ENCODE results near the gene HPS4. TPM values are rescaled to one million over a fixed set of nuclear protein-coding genes. Genes with fewer than 3 reads are reported as not detected.
"Not testable (repeated sequence)": the region's sequence is repeated elsewhere in the genome, so short reads cannot be mapped to it uniquely, and the experiment has no call there.

Gene HPS4
- total RNA-seq: 18.0 TPM
- 10 to 100 TPM; 12.2 to 19.3 (median 15.3) TPM for polyA plus RNA-seq (ENCODE audit: insufficient read depth in 1 of 8, insufficient read length in 8 of 8, low replicate concordance in 1 of 8)
- long read RNA-seq, donor 1, partial matches to known transcripts: 0 of 1 reads
- long read RNA-seq, donor 1, other reads (novel, unspliced or antisense): 0 of 1 reads
- long read RNA-seq, donor 2: 0 reads
- long read RNA-seq, donor 3: 0 reads
- long read RNA-seq, donor 4: 0 reads
- long read RNA-seq, donor 5: 0 reads
- long read RNA-seq, donor 6, partial matches to known transcripts: 0 of 2 reads
- long read RNA-seq, donor 6, other reads (novel, unspliced or antisense): 0 of 2 reads
- long read RNA-seq, donor 7, full-length matches to known transcripts: 1 of 1 reads
- long read RNA-seq, donor 7, partial matches to known transcripts: 0 of 1 reads
- long read RNA-seq, donor 7, other reads (novel, unspliced or antisense): 0 of 1 reads
- long read RNA-seq, donor 8: 0 reads
- long read RNA-seq, donor 9: 0 reads
- long read RNA-seq, donor 10, partial matches to known transcripts: 0 of 1 reads
- long read RNA-seq, donor 10, other reads (novel, unspliced or antisense): 0 of 1 reads
- long read RNA-seq, donor 11: 0 reads

DNA sequence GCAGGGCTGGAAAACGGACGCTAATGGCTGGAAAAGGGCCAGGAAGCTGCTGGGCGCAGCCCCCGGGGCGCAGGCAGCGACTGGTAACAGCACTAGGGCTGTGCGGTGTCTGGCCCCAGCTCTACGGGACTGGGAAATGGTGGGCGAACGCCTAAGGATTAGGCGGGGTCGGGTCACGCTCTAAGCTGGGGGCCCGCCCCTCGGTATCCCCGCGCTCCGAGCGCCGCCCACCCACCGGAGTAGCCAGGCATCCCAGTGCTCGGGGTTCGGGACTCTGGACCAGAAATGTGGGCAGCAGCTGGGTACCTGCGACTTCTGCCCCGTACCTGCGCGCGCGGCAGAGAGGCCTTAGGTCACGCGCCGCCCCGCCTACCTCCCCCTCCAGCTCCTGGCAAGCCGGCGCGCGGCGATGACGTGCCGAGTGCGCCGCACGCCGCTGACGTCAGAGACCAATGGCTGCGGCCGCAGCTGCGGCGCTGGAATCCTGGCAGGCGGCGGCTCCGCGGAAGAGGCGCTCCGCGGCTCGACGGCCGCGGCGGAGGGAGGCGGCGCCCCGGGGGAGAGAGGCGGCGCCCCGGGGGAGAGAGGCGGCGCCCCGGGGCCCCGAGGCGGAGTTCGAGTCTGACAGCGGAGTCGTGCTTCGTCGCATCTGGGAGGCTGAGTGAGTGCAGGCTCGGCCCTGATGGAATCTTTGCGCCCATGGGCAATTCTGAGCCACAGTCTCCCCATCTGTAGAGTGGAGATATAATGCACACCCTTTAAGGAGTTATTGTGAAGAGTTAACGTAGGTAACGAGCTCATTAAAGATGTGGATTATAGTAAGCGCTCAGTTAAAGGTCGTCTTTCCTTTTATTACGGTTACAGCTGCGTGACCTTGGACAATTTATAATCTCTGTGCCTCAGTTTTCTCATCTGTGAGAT, at the start of gene HPS4, which contains the start of gene SRRD:
Gene HPS4 (minus strand): TSS at position 345 of the 921 bp plus-strand sequence. CDS start 2,021 bp downstream, outside the sequence.
Gene SRRD (plus strand): TSS at position 439 of the 921 bp plus-strand sequence. CDS start 14 bp downstream, at position 453.
- peak; percentile 96 for DNase-seq
- Histone ChIP-seq H3K27me3 (ENCODE audit: control insufficient read depth, insufficient read depth, low read length) (no peaks in the 10 kb centered on the region), H3K9me3 (replicated peaks; ENCODE audit: control insufficient read depth, low read depth, low read length) (no peaks in the 10 kb centered on the region), H3K4me3 (ENCODE audit: low read length) (peak within 1 kb of the TSS; percentile 90), H3K27ac (ENCODE audit: low read length) (peak within 1 kb of the TSS; percentile 95), H3K4me1 (ENCODE audit: control insufficient read depth, insufficient read depth, low read length) (peaks cover 20% of the 10 kb centered on the region), H3K36me3 (ENCODE audit: control insufficient read depth, insufficient read depth, low read length) (peaks cover 29% of the 10 kb centered on the region)
- under 1% methylated on average over 82 of the region's 85 CpGs for WGBS (ENCODE audit: insufficient coverage)

DNA sequence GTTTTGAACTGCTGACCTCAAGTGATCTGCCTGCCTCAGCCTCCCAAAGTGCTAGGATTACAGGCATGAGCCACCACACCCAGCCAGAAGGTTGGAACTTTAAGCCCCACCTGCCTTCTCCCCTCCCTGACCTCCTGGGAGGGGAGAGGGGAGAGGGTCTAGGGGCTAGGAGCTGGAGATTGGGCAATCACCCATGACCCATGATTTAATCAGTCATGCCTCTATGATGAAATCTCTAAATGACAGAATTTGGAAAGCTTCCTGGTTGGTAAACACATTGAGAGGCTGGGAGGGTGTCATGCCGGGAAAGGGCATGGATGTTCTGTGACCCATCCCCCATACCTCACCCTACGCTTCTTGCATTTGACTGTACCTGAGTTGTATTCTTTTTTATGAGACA, 45.8 kb upstream of the HPS4 start:
- WGBS (ENCODE audit: insufficient coverage): no CpG with 5 or more reads among the region's 2 CpGs
- H3K27me3 ChIP-seq (ENCODE audit: control insufficient read depth, insufficient read depth, low read length): no peaks in the 10 kb centered on the region
- H3K9me3 ChIP-seq (replicated peaks; ENCODE audit: control insufficient read depth, low read depth, low read length): no peaks in the 10 kb centered on the region
- H3K4me3 ChIP-seq (ENCODE audit: low read length): no peak overlapping the region
- no peaks in the 10 kb centered on the region for H3K4me1 ChIP-seq (ENCODE audit: control insufficient read depth, insufficient read depth, low read length)
- peaks cover 3% of the 10 kb centered on the region for H3K36me3 ChIP-seq (ENCODE audit: control insufficient read depth, insufficient read depth, low read length)
- no peak for DNase-seq
- H3K27ac ChIP-seq (ENCODE audit: low read length): no peak overlapping the region

DNA sequence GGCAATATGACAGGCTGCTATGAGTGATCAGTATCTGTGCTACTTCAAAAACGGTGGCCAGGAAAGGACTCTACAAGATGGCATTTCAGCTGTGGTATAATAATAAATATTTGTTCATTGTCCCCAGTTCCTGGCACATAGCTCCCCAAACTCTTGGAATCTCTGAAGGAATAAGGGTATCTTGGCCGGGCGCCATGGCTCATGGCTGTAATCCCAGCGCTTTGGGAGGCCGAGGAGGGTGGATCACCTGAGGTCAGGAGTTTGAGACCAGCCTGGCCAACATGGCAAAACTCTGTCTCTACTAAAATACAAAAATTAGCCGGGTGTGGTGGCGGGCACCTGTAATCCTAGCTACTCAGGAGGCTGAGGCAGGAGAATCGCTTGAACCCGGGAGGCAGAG, 44.9 kb upstream of the HPS4 start:
- not testable (repeated sequence) for H3K4me3 ChIP-seq (ENCODE audit: low read length); H3K36me3 ChIP-seq (ENCODE audit: control insufficient read depth, insufficient read depth, low read length); H3K4me1 ChIP-seq (ENCODE audit: control insufficient read depth, insufficient read depth, low read length); DNase-seq; H3K9me3 ChIP-seq (replicated peaks; ENCODE audit: control insufficient read depth, low read depth, low read length); H3K27ac ChIP-seq (ENCODE audit: low read length); H3K27me3 ChIP-seq (ENCODE audit: control insufficient read depth, insufficient read depth, low read length)
- WGBS (ENCODE audit: insufficient coverage): 94% methylated on average over 3 of the region's 9 CpGs

DNA sequence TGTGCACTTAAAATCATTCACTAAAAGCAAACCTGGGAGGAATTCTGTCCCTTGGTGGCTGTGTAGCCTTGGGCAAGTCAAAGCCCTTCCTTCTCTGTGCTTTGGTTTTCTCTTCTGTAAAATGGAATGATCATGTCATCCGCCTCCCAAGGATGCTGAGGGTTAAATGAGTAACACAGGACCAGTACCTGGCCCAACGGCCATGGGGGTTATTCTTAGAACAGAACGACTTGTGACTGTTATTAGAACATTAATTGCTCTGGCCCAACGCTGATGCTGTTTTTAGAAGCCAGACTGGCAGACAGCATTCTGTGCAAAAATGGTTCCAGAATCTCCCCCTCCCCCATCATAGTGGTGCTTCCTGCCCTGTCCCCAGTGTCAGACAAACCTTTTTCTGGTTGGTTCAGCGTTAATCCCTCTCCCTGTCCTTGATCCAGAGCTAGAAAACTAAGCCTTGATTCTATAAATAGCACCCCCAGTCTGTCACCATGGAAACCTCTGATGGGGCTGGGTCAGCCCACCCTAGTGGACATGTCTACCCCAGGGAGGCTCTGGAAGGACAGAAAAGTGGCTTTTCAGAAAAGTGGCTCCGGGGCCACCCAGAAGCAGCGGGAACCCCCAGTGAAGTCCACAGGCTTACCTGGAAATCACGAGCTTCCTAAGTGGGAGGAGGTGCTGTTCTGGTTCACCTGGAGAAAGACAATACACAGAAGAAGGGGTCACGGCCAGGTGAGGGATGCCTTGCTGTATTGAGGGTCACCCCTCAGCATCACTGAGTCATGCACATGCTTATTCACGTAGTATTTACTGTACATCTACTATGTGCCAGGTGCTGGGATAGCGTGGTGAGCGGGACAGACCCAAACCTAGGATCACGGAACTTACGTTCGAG, 44.2 kb upstream of the HPS4 start:
- no peaks in the 10 kb centered on the region for H3K4me1 ChIP-seq (ENCODE audit: control insufficient read depth, insufficient read depth, low read length)

DNA sequence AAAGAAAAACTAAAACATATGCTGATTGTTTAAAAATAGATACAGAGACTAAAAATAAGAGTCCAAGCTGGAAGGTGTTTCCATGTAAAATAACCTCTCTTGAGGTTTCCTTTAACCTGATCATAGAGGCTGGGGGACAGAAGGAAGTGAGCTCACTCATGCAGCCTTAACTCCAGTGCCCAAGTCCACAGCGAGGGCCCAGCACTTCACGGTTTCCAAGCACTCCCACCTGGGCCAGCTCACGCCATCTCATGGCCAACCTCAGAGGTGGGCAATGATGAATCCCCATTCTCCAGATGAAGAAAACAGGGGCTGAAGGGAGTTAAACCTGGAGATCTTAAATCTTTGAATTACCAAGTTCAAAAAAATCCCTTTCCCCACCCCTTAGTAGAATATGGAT, 43.6 kb upstream of the HPS4 start:
- Histone ChIP-seq H3K27me3 (ENCODE audit: control insufficient read depth, insufficient read depth, low read length) (no peaks in the 10 kb centered on the region), H3K4me3 (ENCODE audit: low read length) (no peak overlapping the region), H3K9me3 (replicated peaks; ENCODE audit: control insufficient read depth, low read depth, low read length) (no peaks in the 10 kb centered on the region), H3K36me3 (ENCODE audit: control insufficient read depth, insufficient read depth, low read length) (peaks cover 3% of the 10 kb centered on the region), H3K4me1 (ENCODE audit: control insufficient read depth, insufficient read depth, low read length) (no peaks in the 10 kb centered on the region), H3K27ac (ENCODE audit: low read length) (no peak overlapping the region)
- DNase-seq: no peak
- no CpG with 5 or more reads among the region's 3 CpGs for WGBS (ENCODE audit: insufficient coverage)

More for the DNA sequence above, 44.2 kb upstream of the HPS4 start:
- no peak overlapping the region for H3K4me3 ChIP-seq (ENCODE audit: low read length)
- H3K9me3 ChIP-seq (replicated peaks; ENCODE audit: control insufficient read depth, low read depth, low read length): no peaks in the 10 kb centered on the region
- H3K36me3 ChIP-seq (ENCODE audit: control insufficient read depth, insufficient read depth, low read length): peaks cover 3% of the 10 kb centered on the region
- 70% methylated on average over 11 of the region's 15 CpGs for WGBS (ENCODE audit: insufficient coverage)
- no peak overlapping the region for H3K27ac ChIP-seq (ENCODE audit: low read length)
- no peaks in the 10 kb centered on the region for H3K27me3 ChIP-seq (ENCODE audit: control insufficient read depth, insufficient read depth, low read length)
- DNase-seq: peak; percentile 16

DNA sequence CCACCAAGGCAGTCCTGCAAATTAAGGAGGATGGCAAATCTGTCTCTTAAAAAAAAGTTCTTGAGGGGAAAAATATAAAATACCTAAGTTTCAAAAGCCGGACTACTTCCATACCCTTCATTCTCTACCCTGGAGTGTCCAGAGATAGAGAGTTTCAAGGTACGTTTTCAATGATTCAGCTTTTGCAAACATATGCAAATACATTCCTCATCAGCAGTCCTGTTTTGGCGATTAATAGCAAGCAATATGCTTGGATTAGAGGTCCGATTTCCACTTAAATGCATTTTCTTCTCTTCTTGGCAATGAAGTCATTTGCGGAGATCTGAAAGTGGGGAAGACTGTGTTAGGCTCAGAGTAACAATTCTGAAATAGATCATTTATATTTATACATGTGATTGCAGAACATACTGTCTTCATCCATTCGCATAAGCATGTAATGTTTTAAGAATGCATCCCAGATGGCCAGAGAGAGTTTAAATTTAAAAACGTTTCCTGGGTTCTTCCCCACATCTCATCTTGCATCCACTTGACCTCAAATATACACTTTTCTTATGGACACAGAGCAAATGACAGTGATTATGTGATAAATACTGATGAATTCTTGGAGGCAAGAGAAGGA, 42.5 kb upstream of the HPS4 start:
- no peaks in the 10 kb centered on the region for H3K9me3 ChIP-seq (replicated peaks; ENCODE audit: control insufficient read depth, low read depth, low read length)
- no peak overlapping the region for H3K27ac ChIP-seq (ENCODE audit: low read length)
- peaks cover 3% of the 10 kb centered on the region for H3K36me3 ChIP-seq (ENCODE audit: control insufficient read depth, insufficient read depth, low read length)
- H3K27me3 ChIP-seq (ENCODE audit: control insufficient read depth, insufficient read depth, low read length): no peaks in the 10 kb centered on the region
- H3K4me1 ChIP-seq (ENCODE audit: control insufficient read depth, insufficient read depth, low read length): no peaks in the 10 kb centered on the region
- no CpG with 5 or more reads among the region's 7 CpGs for WGBS (ENCODE audit: insufficient coverage)
- DNase-seq: no peak
- H3K4me3 ChIP-seq (ENCODE audit: low read length): no peak overlapping the region

DNA sequence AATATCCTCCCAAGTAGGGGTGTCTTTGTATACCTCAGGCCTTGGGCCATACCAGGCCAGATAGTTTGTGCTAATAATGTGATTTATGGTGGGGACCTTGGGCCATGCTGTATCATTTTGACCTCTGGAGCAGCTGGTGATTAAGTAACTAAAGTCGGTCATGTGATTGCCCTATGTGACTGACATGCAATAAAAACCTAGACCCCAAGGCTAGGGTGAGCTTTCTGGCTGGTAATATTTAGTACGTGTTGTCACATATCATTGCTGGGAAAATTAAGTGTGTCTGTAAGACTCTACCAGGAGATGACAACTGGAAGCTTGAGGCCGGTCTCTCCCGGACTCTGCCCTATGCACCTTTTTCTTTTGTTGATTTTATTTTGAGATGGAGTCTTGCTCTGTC, 41.3 kb upstream of the HPS4 start:
- Histone ChIP-seq H3K36me3 (ENCODE audit: control insufficient read depth, insufficient read depth, low read length) (peaks cover 3% of the 10 kb centered on the region), H3K4me1 (ENCODE audit: control insufficient read depth, insufficient read depth, low read length) (no peaks in the 10 kb centered on the region), H3K9me3 (replicated peaks; ENCODE audit: control insufficient read depth, low read depth, low read length) (no peaks in the 10 kb centered on the region), H3K27me3 (ENCODE audit: control insufficient read depth, insufficient read depth, low read length) (no peaks in the 10 kb centered on the region), H3K27ac (ENCODE audit: low read length) (no peak overlapping the region), H3K4me3 (ENCODE audit: low read length) (no peak overlapping the region)
- no peak for DNase-seq
- 25% methylated on average over 1 of the region's 4 CpGs for WGBS (ENCODE audit: insufficient coverage)

DNA sequence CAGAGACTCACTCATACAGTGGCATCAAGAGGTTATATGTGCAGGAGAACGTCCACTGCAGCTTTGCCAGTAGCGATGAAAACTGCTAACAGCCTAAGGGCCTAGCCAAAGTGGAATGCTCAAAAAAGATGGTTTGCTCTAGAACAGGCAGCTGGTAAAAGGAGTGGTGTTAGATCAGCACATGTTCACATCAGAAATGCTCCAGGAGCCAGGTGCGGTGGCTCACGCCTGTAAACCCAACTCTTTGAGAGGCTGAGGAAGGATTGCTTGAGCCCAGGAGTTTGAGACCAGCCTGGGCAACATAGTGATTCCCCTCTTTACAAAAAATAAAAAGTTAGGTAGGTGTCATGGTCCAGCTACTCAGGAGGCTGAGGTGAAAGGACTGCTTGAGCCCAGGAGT, 39.0 kb upstream of the HPS4 start:
- Histone ChIP-seq H3K4me1 (ENCODE audit: control insufficient read depth, insufficient read depth, low read length) (no peaks in the 10 kb centered on the region), H3K27ac (ENCODE audit: low read length) (no peak overlapping the region), H3K4me3 (ENCODE audit: low read length) (no peak overlapping the region), H3K27me3 (ENCODE audit: control insufficient read depth, insufficient read depth, low read length) (no peaks in the 10 kb centered on the region), H3K36me3 (ENCODE audit: control insufficient read depth, insufficient read depth, low read length) (peaks cover 3% of the 10 kb centered on the region), H3K9me3 (replicated peaks; ENCODE audit: control insufficient read depth, low read depth, low read length) (no peaks in the 10 kb centered on the region)
- WGBS (ENCODE audit: insufficient coverage): 100% methylated on average over 2 of the region's 4 CpGs
- DNase-seq: no peak

DNA sequence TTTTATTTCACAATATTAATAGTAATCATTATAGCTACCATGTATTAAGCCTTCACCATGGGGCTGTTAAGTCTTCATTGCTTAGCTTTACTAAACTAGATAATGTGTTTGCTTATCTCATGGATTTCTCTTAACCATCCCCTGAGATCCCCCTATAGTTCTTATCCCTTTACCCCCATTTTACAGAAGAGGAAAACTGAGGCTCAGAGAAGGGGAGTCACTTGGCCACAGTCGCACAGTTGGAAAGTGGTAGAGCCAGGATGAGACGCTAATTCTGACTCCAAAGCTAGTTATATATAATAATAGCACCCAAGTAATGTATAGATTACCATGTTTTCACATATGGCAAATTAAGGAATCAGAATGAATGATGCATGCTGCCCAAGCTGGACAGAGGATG, 38.4 kb upstream of the HPS4 start:
- no peak for DNase-seq
- no CpG with 5 or more reads among the region's 2 CpGs for WGBS (ENCODE audit: insufficient coverage)
- no peaks in the 10 kb centered on the region for H3K4me1 ChIP-seq (ENCODE audit: control insufficient read depth, insufficient read depth, low read length)
- peaks cover 3% of the 10 kb centered on the region for H3K36me3 ChIP-seq (ENCODE audit: control insufficient read depth, insufficient read depth, low read length)
- H3K27me3 ChIP-seq (ENCODE audit: control insufficient read depth, insufficient read depth, low read length): no peaks in the 10 kb centered on the region
- H3K4me3 ChIP-seq (ENCODE audit: low read length): no peak overlapping the region
- H3K9me3 ChIP-seq (replicated peaks; ENCODE audit: control insufficient read depth, low read depth, low read length): no peaks in the 10 kb centered on the region
- no peak overlapping the region for H3K27ac ChIP-seq (ENCODE audit: low read length)

All from muscle of leg (tissue), 16 donors.